Measurements from ENCODE around the gene PPP2CA.
"Not testable (repeated sequence)": the region's sequence is repeated elsewhere in the genome, so short reads cannot be mapped to it uniquely, and the experiment has no call there.

The PPP2CA gene

DNA sequence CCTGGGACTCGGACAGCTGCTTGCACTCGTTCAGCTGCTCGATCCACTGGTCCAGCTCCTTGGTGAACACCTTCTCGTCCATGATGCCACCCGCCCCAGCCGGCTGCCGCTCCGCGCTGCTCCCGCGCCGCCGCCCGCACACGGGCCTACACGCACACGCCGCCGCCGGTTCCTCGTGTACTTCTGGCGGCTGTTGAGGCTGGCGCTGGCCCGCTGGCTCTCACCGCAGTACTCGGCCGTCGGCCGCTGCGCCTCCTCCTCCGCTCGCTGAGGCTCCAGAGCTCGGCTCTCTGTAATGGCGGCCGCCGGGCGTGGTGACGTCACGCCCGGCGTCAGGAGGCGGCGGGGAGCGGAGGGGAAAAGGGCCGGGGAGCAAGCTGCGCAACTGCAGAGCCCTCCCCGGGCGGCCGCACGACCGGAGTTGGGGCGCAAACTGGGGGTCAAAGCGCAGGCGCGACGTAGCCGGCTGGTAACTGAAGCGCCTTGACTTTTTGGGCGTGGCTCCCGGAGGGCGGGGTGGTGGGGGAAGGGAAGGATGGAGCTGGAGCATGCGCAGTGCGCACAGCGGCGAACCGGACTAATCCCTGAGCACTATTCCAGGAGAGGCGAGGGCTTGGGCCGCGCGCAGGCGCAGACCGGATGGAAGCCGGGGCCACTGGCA is at the start of gene PPP2CA:
Gene PPP2CA, minus strand, starts transcription at position 294 of the 661 bp plus-strand sequence. Its CDS starts 212 bp downstream, at position 82.
- DNase-seq: peak; percentile 92 to 96

DNA sequence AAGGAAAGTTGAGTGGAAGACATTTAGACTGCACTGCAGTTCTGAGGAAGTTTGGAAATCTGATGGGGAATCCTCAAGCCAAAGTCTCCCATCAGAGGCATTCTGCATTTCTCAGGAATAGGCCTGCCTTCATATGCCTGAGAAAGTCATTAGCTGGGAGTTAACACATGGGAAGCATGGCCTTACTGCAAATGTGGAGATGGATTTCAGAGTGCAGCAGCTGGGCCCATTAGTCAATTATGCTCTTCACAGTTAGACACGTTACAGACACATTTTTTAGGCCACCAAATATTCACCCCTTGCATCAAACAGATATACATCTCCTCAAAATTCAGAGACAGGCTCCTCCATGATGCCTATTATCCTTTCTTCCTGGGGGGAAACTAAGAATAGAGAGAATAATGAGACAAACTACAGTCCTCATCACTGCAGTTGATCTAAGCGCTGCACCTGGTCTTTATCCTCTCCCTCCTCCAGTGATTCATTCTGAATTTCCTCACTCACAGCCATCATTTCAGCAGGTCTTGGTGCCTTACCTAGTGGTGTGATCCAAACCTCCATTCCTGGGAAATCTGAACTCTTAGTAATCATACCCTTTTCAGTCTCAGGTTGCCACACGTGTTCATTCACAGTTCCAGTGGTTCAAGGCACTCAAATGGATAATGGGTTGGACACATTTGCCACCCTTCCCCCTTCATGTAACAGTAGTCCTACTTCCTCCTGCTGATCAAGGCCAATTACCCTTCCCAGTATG is 47.9 kb upstream of the PPP2CA start:
- no peak for DNase-seq

DNA sequence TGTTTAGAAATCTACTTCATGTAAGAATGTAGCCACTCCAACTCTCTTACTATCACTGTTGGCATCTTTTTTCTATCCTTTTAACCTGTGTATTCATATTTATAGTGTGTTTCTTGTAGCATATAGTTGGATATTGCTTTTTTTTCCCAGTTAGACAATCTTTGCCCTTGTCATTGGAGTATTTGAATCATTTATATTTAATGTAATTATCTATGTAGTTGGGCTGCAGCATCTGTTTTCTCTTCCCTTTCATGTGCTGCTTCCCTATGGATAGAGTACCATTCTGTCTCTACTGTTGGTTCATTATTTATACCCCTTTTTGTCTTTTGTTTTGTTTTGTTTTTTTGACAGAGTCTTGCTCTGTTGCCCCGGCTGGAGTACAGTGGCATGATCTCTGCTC is 45.2 kb upstream of the PPP2CA start:
- no peak for DNase-seq

DNA sequence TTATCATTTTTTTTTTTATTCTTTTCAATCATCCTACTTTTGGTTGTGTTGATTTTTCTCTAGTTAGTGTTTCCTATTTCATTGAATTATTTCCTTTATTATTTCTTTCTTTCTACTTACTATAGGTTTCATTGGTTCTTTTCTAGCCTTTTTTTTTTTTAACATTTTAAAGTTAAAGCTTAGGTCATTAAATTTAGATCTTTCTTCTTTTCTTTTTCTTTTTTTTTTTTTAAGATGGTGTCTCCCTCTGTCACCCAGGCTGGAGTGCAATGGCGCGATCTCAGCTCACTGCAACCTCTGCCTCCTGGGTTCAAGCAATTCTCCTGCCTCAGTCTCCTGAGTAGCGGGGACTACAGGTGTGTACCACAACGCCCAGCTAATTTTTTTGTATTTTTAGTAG is 43.0 kb upstream of the PPP2CA start:
- no peak for DNase-seq

DNA sequence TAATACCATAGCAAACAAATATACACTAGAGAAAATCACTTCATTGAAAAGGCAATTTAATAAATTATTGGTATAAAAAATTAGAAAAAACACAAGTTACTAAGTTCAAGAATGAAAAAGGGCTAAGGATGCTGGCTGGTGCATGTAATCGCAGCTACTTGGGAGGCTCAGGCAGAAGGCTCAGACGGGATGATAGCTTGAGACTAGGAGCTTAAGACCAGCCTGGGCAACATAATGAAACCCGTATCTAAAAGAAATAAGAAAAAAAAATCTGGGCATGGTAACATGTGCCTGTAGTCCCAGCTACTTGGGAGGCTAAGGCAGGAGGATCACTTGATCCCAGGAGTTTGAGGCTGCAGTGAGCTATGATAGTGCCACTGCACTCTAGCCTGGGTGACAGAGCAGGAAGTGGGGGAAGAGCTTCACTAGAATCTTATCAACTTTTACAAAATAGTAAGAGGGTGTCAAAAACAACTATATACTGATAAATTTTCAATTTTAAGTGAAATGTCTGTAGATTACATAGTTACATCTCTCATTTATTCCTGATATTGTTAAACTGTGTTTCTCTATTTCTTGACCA is 42.2 kb upstream of the PPP2CA start:
- no peak for DNase-seq

DNA sequence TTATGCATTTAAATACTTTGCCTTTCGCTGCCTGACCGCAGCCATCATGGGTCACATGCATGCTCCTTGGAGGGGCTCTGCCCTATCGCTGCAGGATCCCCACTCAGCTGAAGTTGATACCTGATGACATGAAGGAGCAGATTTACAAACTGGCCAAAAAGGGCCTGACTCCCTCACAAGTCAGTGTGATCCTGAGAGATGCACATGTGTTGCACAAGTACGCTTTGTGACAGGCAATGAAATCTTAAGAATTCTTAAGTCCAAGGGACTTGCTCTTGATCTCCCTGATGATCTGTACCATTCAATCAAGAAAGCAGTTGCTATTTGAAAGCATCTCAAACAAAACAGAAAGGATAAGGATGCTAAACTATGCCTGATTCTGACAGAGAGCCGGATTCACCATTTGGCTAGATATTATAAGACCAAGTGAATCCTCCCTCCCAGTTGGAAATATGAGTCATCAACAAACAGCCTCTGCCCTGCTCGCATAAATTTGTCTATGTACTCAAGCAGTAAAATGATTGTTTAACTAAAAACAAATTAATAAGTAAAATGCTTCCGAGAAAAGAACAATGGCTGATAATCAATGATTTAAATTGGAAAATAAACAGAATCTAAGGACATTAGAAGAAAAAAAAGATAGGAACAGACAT is 41.6 kb upstream of the PPP2CA start:
- DNase-seq: no peak

DNA sequence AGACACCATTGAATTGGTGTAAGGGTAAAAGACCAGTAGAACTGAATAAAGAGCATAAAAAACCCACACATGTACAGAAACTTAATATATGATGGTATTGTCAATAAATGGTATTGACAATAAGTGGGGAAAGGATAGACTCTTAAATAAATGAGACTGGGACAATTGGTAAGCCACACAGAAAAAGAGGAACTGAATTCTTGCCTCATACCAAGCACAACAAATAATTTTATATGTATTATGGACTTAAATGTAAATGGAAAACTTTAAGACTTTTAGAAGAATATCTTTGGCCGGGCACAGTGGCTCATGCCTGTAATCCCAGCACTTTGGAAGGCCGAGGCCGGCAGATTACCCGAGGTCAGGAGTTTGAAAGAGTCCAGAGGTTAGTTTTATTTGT is 37.9 kb upstream of the PPP2CA start:
- peak; percentile 18 to 46 for DNase-seq

DNA sequence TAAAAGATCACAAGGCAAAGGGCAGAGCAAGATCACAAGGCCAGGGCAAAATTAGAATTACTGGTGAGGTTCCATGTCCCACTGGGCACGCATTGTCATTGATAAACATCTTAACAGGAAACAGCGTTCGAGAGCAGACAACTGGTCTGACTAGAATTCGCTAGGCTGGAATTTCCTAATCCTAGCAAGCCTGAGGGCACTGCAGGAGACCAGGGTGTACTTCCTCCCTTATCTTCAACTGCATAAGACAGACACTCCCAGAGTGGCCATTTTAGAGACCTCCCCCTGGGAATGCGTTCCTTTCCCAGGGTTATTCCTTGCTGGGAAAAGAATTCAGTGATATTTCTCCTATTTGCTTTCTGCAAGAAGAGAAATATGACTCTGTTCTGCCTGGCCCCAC is 36.8 kb upstream of the PPP2CA start:
- DNase-seq: not testable (repeated sequence)

DNA sequence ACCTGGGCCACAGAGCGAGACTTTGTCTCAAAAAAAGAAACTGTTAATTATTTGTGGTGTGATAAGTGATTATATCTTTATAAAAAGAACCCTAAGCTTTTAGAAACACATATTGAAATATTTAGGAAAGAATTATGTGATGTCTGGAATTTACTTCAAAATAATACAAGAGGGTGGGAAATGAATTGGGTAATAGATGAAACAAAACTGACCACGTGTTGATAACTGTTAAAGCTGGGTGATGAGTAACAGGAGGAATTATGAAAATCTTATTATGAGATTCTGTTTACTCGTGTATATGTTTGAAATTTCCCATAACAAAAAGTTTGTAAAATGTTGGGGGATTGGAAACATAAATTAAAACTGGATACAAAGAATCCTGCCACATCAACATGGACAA is 33.0 kb upstream of the PPP2CA start:
- DNase-seq: no peak

DNA sequence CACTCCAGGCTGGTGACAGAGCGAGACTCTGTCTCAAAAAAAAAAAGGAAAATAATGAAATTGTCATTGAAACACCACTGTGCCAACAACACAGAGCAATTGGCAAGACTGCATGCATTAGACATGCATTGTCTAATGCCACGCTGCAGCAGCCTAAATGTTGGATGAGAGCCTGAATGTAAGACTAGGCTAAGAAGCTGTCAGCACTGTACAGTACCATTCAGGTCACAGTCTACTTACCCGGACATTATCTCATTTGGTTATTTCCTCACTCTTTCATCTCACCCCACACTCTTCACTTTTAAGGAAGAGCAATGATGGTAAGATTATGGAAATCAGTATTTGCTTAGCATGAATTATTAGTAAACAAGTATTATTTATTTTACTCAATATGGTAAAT is 31.3 kb upstream of the PPP2CA start:
- no peak for DNase-seq

DNA sequence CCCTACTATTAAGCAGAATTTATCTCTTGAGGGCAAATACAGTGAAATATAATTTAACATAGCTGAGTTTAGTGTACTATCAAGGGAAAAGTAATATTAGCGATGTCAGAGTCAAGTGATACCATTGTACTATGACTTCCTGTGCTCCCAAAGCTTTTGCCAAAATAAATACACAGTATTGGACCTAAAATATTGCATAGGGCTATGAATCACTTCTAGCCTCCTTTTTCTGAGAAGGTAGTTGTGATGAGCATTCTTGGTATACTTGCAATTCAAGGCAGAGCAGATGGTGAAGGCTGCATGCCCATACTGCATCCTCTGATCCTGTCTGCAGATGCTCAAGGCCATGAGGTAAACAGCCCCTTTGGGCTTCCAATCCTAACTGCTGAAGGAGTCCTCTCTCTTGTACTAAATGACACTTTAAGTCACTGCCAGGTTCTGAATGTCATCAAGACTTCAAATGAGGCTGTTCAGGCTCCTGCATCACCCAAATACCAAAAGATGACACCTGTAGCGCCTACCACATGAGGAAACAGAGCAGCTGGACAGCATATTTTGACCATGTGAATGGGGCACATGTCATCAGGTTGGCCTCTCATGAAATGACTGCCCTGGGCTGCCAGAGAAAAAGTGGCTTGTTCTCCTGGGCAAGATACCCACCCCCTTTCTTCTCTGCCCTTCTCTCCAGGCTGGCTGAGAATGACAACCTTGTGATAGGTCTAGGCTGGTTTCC is 29.7 kb upstream of the PPP2CA start:
- no peak for DNase-seq

DNA sequence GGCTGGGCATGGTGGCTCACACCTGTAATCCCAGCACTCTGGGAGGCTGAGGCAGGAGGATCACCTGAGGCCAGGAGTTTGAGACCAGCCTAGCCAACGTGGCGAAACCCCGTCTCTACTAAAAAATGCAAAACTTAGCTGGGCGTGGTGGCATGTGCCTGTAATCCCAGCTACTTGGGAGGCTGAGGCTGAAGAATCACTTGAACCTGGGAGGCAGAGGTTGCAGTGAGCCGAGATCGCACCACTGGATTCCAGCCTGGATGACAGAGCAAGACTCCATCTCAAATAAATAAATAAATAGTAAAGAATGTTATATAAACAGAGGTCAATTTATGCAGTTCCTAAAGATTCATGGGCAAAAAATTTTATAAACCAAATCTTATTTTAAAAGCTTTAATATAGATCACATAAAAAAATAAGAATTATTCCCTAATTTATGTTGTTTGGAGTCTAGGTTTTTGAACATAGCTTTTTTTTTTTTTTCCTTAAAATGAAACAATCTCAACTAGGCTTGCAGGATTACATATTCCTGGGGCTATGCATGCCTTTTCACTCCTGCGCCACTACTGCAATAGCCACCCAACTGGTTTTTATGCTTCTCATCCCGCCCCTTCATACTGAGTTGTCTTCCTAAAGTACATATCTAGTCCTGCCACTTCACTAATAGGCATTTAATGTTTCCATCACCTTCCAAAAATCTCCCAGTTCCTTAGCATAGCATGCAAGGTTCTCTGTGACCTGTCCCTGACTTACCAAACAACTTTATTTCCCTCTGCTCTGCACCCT is 27.7 kb upstream of the PPP2CA start:
- DNase-seq: not testable (repeated sequence)

DNA sequence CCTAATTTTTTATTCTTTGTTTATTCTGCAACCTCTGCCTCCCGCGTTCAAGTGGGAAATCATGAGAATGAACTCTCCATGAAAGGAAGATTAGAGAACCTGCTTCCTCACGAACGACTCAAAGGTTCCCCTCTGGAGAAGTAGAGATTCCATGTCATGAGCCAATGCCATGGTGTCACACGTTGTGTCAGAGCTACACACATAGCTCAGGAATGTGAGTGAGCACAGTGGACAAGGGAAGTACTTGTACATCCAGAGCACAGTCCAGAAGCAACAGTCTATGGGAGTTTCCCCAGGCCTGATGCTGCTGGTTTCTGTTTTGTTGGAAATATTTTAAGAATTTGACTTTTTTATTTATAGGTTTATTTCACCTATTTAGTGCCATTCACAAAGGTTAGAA is 26.8 kb upstream of the PPP2CA start:
- DNase-seq: no peak

DNA sequence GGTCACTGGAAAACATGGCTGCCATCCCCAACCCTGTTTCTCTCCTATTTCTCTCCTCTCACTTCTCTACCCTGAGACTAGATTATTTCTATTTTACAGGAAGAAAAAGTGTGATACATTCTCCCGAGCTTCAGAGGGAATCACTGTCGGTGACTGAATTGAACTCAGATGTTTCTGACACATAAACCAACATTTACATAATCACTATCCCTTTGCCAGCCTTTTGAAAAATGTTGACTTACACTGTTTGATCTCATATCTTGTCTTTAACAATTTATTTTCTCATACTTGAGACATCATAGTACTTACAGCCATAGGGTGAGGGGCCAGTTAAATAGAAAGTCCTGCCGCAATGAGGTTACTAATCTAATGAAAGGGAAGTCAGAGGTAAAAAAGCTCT is 25.1 kb upstream of the PPP2CA start:
- no peak for DNase-seq

DNA sequence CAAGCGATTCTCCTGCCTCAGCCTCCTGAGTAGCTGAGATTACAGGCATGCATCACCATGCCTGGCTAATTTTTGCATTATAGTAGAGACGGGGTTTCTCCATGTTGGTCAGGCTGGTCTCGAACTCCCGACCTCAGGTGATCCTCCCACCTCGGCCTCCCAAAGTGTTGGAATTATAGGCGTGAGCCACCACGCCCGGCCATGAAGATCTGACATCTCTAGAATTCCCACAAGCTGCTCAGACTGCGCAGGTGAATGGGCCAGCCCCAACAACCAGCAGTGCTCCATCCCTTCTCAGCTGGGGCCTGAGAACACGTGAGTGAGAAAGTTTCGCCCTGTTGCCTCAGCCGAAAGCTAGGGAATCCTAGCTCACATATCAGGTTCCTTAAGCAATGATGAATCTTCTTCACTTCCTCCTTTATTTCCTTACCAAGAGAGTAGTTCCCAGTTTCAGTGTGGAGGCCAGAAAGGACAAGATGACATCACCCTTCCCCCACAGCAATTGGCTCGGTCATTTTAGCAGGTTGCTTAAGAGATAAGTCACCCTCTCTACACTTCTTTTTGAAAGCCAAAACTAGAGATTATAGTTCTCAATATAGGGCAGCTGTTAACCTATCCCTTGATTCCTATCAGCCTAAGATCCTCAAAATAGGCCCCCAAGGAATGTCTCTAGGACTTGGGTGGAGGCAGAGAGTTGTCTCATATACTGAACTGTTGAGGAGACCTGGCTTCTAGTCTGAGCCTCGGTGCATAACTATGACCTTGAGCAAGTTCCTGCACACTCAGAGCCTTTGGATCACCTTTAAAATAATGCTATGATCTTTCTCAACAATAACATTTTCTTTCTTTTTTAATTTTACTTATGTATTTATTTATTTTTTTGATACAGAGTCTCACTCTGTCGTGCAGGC is 23.9 kb upstream of the PPP2CA start:
- DNase-seq: peak; percentile 61 to 81

DNA sequence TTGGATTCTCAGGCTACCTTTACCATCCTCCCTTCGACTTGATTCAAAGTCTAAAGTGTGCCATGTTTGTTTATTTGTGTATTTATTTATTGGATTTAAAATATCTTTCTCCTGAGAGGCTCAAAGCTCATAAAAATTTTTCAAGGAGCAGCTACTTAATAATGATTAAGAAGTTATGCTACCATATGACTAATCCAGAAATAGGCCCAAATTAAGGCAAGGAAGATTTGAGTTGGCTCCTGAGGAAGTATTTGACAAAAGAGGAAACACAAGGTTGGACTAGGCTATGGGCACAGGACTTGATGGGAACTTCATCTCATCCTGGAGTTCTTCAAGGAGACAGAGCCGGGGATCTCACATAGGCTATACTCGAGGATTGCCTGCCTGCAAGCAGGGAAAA is 22.4 kb upstream of the PPP2CA start:
- no peak for DNase-seq

DNA sequence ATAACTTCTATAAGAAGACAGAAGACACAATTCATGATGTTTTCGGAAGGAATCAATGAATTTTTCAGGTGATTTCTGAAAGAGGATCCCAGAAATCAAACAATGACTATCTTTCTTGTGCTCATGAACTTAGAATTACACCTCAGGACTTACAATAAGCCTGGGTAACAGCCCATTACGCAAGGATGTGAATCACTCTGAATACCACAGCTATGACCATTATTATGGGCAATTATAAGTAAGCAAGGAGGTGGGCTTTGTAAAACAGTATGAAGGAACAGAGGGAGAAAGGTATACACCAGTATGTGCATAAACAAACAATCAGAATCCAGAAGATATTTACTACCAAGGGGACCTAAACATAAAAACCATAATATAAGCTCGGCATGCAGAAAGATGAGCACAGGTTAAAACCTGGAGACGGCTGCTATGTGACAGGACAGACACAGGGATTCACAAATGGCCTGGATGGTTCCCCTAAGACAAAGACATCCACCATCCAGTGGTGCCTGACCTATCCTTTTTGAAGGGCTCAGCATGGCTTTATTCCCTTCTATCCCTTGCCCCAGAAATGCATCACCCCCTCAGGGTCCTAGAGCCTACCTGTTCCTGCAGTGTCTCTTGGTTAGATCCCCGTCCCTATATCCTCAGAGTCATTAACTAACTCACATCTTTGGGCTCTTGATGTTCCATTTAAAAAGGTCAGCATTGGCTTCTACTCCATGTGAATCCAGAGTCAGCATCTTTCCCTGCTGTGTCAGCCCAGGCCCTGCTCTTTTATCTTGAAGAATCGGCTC is 21.8 kb upstream of the PPP2CA start:
- DNase-seq: no peak

DNA sequence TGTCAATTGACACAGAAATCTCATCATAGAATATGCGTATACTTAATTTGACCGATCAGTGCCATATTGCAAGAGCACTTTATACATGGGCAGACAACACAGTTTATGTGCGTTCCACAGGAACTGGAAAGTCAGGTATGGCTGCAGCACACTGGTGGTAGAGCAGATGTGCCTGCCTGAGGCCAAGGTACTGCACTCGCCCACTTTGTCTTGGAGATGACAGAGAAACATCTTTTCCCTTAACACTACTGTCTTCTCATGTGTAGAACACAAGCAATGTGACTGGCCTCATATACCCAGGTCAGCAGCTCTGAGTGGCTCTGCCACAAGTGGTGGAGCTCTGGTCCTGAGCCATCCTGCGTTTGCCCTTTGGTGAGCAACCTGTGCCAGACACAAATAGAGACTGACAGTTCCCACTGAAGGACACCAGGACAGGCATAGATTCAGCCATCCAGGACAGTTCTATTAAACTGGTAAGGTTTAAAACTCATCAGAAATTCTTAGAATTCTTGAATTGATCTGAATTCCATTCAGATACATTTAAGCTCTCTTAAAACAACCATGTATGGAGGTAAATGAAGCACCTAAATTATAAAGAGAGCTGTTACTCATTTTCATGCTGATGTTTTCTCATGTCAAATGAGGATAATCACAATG is 21.0 kb upstream of the PPP2CA start:
- no peak for DNase-seq

DNA sequence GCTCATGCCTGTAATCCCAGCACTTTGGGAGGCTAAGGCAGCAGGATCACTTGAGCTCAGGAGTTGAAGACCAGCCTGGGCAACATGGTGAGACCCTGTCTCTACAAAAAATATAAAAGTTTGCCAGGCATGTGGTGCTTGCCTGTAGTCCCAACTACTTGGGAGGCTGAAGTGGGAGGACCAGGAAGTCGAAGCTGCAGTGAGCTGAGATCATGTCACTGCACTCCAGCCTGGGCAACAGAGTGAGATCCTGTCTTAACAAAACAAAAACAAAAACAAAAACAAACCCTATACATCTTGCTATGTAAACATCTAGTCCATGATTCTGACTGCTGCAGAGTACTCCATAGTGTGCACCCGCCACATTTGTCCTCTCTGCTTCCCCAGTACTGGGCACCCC is 19.8 kb upstream of the PPP2CA start:
- DNase-seq: no peak

All from Kasumi-1 (cell line).